Lung (tissue), 12 donors: ENCODE results near the gene MIEF2. TPM values are rescaled to one million over a fixed set of nuclear protein-coding genes. Genes with fewer than 3 reads are reported as not detected.

Experiments used
- ATAC-seq: fragments of 200-7000 bp; cut with Tn5 transposase; one replicate; pipeline ENCODE4 v1.9.1; 2020; ENCODE audit warnings: moderate number of reproducible peaks; ENCODE audit not compliant: insufficient read depth, low FRiP score
- DNase-seq, 3 donors: peaks; one replicate each; pipeline ENCODE4 v3.0.0-alpha.2; 2013 to 2017
- H3K27ac ChIP-seq, 2 donors: one replicate each; pipeline ENCODE4 v1.5.1; 2013; ENCODE audit warnings: mild to moderate bottlenecking in 2 of 2, moderate library complexity in 2 of 2, control low read depth in 1 of 2, inconsistent platforms in 1 of 2, low read depth in 1 of 2, low read length in 1 of 2
- H3K27me3 ChIP-seq, 3 donors: one replicate each; pipeline ENCODE4 v1.5.1; 2013; ENCODE audit warnings: low read length in 2 of 3; ENCODE audit not compliant: control insufficient read depth in 3 of 3, insufficient read depth in 3 of 3
- H3K36me3 ChIP-seq, 4 donors: one replicate each; pipeline ENCODE4 v1.5.1; 2013; ENCODE audit warnings: low read length in 4 of 4, mild to moderate bottlenecking in 1 of 4, moderate library complexity in 1 of 4; ENCODE audit not compliant: control insufficient read depth in 4 of 4, insufficient read depth in 4 of 4
- H3K4me1 ChIP-seq, 5 donors: one replicate each; pipeline ENCODE4 v1.5.1; 2013; ENCODE audit warnings: low read length in 5 of 5, mild to moderate bottlenecking in 2 of 5, moderate library complexity in 1 of 5; ENCODE audit not compliant: control insufficient read depth in 5 of 5, insufficient read depth in 5 of 5
- H3K4me3 ChIP-seq: one replicate; pipeline ENCODE4 v1.5.1; 2013; ENCODE audit warnings: mild to moderate bottlenecking, control low read depth, moderate library complexity
- H3K9ac ChIP-seq, 2 donors: one replicate each; pipeline ENCODE4 v1.5.1; 2013; ENCODE audit warnings: low read length in 2 of 2, control low read depth in 1 of 2; ENCODE audit not compliant: insufficient read depth in 1 of 2
- H3K9me3 ChIP-seq, 4 donors: one replicate each; pipeline ENCODE4 v1.5.1; 2013; ENCODE audit warnings: low read length in 3 of 4, mild to moderate bottlenecking in 1 of 4, moderate library complexity in 1 of 4; ENCODE audit not compliant: control insufficient read depth in 4 of 4, insufficient read depth in 3 of 4
- WGBS, 2 donors: extraction: QIAGEN DNeasy Blood & Tissue Kit; methylation state at CpG; one replicate each; pipeline ENCODE4 v1.1.7; 2013; 5-methylcytosine and 5-hydroxymethylcytosine counted together
- polyA plus RNA-seq, 2 donors: library from polyadenylated mRNA; stranded (reverse); fragments of 200-250 nt; gene quantifications; one replicate each; pipeline ENCODE4 v1.2.1, GENCODE V29; 2013
- total RNA-seq, 2 donors: library from RNA; depleted of rRNA in 1 of 2; stranded (reverse); fragments of >200 nt in 1 of 2; gene quantifications; one replicate each; pipeline ENCODE4 v1.2.1, GENCODE V29; 2014 to 2021
- TF ChIP-seq, protein P1 (sequence below): IDR thresholded peaks from 2 replicates; pipeline ENCODE4 v1.5.1; 2012; ENCODE audit warnings: mild to moderate bottlenecking; ENCODE audit errors: control extremely low read depth, extremely low read depth
- donor health status: control.
- donor health status: control.
- donor health status: Bipolar disorder and iron deficiency.
- donor health status: healthy.
- donor health status: DM: yes; HTN: yes; CAD: no.

Gene MIEF2
- total and polyA plus RNA-seq, 4 donors = 7.3 to 24.1 (median 13.1) TPM

DNA sequence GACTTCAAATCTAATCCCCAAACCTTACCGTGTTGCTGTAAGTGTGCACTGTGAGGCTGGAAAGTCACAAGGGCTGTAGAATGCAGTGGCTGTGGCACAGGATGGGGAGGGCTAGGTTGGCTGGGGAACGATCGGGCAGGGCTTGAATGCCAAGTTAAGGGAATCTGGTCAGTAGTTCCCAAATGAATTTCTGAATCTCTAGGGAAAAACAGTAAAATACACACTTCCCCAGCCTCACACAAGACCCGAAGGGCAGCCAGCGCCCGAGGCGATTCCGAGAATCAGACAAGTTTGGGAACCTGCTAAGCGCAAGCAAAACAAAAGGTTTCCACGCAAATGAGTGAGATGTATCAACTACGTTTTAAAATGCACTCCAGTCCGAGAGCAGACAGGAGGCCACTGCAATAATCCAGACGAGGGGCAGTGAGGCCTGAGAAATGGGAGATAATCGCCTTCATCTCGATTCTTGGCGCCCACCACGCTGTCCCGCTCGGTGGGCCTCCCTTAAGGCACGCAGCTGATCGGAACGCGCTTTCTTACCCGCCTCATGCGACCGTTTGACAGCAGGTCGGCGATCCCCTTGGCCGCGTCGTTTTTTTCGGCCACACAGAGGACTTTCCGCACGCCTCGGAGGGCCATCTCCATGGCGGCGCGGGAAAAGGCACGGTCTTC lies 53.7 kb downstream of the MIEF2 start:
- Histone ChIP-seq H3K4me3 (peak overlapping the region; percentile 74), H3K9ac (peak overlapping the region; percentile 34 to 86), H3K27me3 (no peaks in the 10 kb centered on the region), H3K27ac (peak overlapping the region; percentile 82 to 99), H3K4me1 (peaks cover 8 to 48% (median 30%) of the 10 kb centered on the region in 5 donors), H3K9me3 (no peaks in the 10 kb centered on the region), H3K36me3 (peaks cover 0 to 19% (median 15%) of the 10 kb centered on the region in 4 donors)
- DNase-seq (peak in 2 of 3 donors; percentile 3 to 5), ATAC-seq (no peak)
- WGBS, 2 donors = 0% methylated on average over 39 of the region's 39 CpGs
- TF ChIP-seq, protein P1, sequence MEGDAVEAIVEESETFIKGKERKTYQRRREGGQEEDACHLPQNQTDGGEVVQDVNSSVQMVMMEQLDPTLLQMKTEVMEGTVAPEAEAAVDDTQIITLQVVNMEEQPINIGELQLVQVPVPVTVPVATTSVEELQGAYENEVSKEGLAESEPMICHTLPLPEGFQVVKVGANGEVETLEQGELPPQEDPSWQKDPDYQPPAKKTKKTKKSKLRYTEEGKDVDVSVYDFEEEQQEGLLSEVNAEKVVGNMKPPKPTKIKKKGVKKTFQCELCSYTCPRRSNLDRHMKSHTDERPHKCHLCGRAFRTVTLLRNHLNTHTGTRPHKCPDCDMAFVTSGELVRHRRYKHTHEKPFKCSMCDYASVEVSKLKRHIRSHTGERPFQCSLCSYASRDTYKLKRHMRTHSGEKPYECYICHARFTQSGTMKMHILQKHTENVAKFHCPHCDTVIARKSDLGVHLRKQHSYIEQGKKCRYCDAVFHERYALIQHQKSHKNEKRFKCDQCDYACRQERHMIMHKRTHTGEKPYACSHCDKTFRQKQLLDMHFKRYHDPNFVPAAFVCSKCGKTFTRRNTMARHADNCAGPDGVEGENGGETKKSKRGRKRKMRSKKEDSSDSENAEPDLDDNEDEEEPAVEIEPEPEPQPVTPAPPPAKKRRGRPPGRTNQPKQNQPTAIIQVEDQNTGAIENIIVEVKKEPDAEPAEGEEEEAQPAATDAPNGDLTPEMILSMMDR = no peak

DNA sequence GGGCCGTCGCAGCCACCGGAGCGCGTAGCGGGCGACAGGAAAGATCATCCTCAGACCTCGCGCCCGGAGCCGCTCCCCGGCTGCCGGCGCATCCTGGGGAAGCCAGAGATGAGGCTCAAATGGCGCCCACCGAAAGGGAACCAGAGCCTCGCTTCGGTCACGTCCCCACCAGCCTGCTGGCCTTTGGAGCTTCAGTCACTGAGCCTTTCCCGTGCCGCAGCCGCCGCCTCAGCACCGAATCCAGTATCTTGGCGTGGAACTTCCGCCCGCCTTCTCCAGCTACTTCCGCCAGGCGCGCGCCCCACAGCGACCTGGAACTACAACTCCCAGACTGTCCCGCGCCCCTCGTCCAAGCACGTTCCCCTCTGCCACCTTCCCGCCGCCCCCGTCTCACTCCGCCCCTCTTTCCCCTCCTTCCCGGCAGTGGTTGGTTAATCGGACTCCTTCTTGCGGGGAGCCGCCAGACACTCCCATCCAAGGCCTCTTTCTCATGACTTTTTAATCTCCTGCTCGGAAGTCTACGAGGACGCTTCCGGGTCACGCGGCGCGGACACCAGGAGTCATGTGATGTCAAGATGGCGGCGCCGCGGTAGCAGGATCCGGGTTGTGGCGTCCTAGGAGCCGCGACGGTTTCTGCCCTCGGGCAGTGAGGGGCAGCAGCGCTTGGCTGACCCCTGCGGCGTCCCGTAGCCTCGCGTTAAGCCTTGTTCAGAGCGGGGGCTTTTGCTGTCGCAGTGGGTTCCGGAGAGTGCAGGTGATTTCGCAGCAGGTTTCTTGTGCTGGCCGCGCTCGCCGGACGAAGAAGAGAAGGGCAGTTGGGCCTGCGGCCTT lies 54.5 kb downstream of the MIEF2 start, which contains the start of the genes SMCR8 and TOP3A:
Gene SMCR8 (plus strand): TSS at position 563 of the 831 bp plus-strand sequence. CDS start 497 bp downstream, outside the sequence.
Gene TOP3A (minus strand): TSS at position 264 of the 831 bp plus-strand sequence. CDS start 216 bp downstream, at position 48.
- H3K4me1 ChIP-seq = peaks cover 8 to 48% (median 31%) of the 10 kb centered on the region in 5 donors
- ATAC-seq (peak; percentile 96), DNase-seq (peak; percentile 99)

DNA sequence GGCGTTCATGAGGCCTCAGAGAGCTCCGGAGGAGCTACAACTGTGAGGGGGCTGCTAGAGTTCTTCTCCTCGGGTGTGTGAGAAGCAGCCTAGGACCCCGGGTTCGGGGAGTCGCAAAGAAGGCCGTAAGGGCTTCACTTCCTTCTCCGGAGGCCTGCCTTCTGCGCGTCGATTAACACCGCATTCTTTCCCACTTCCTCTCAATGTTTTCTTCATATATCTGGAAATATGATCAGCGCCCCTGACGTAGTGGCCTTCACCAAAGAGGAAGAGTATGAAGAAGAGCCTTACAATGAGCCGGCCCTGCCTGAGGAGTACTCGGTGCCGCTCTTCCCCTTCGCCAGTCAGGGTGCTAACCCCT lies 55.1 kb downstream of the MIEF2 start:
- TF ChIP-seq, protein P1 = no peak
- ATAC-seq (no peak), DNase-seq (no peak)
- Histone ChIP-seq H3K4me3 (peak overlapping the region; percentile 98), H3K36me3 (peaks cover 0 to 31% (median 19%) of the 10 kb centered on the region in 4 donors), H3K9me3 (no peaks in the 10 kb centered on the region), H3K27ac (peak overlapping the region; percentile 82 to 99), H3K9ac (peak overlapping the region in 1 of 2 donors; percentile 65), H3K4me1 (peaks cover 8 to 48% (median 32%) of the 10 kb centered on the region in 5 donors), H3K27me3 (no peaks in the 10 kb centered on the region)
- WGBS, 2 donors = 3 to 5% methylated on average over 18 of the region's 18 CpGs

More for the DNA sequence above, 54.5 kb downstream of the MIEF2 start, which contains the start of the genes SMCR8 and TOP3A:
- no peaks in the 10 kb centered on the region for H3K9me3 ChIP-seq
- peak within 1 kb of the TSS; percentile 98 for H3K4me3 ChIP-seq
- TF ChIP-seq, protein P1 = no peak
- no peaks in the 10 kb centered on the region for H3K27me3 ChIP-seq
- peak within 1 kb of the TSS; percentile 82 to 99 for H3K27ac ChIP-seq
- peak within 1 kb of the TSS; percentile 65 to 86 for H3K9ac ChIP-seq
- H3K36me3 ChIP-seq = peaks cover 0 to 26% (median 15%) of the 10 kb centered on the region in 4 donors
- WGBS, 2 donors = 0% methylated on average over 75 to 78 of the region's 78 CpGs
